B cell (primary cell): ENCODE results near the gene TBX15. TPM values are rescaled to one million over a fixed set of nuclear protein-coding genes. Genes with fewer than 3 reads are reported as not detected.

ENCODE experiments used
- ATAC-seq: fragments of 200-7000 bp; cut with Tn5 transposase; one replicate; pipeline ENCODE4 v1.10.0; 2021; ENCODE audit warnings: low read depth, mild to moderate bottlenecking, moderate number of reproducible peaks, moderate library complexity
- CTCF ChIA-PET: fragments of 350-600 bp; sonication (Branson Sonifier 250); formaldehyde crosslinking; loops from one replicate; lab custom pipeline; 2021; ENCODE audit warnings: antibody characterized with exemption, inconsistent platforms; lab: Charles Lee
- POLR2A ChIA-PET: fragments of 350-600 bp; sonication (Branson Sonifier 250); formaldehyde crosslinking; loops from one replicate; lab custom pipeline; 2021; ENCODE audit warnings: antibody characterized with exemption; lab: Charles Lee
- DNase-seq: peaks from one replicate; pipeline ENCODE4 v3.0.0; 2013
- H2AFZ ChIP-seq: 2 replicates; pipeline ENCODE4 v1.6.1; 2012; ENCODE audit warnings: mild to moderate bottlenecking, low read depth, low read length; ENCODE audit not compliant: insufficient read depth, poor library complexity, severe bottlenecking
- H3K27ac ChIP-seq, 2 donors: 1 replicate in 1 of 2; 2 replicates in 1 of 2; pipeline ENCODE4 v1.5.1; 2012 to 2013; ENCODE audit warnings: low read length in 2 of 2, mild to moderate bottlenecking in 2 of 2, moderate library complexity in 1 of 2
- H3K27me3 ChIP-seq, 4 experiments: fragments of 200-600 bp in 1 of 4; sonication (generic) in 1 of 4; replicated peaks in 1 of 4; 1 replicate in 2 of 4; 2 replicates in 2 of 4; pipeline versions ENCODE4 v1.6.1 to v1.7.0; 2013 to 2016; ENCODE audit warnings: low read length in 3 of 4, mild to moderate bottlenecking in 2 of 4, mixed read lengths in 1 of 4, moderate library complexity in 1 of 4; ENCODE audit not compliant: insufficient read depth in 4 of 4, control insufficient read depth in 3 of 4; ENCODE audit errors: control extremely low read depth in 1 of 4
- H3K36me3 ChIP-seq, 2 experiments: replicated peaks in 1 of 2; 1 replicate in 1 of 2; 2 replicates in 1 of 2; pipeline versions ENCODE4 v1.6.1 to v1.7.1; 2013; ENCODE audit warnings: low read length in 1 of 2; ENCODE audit not compliant: insufficient read depth in 2 of 2, control insufficient read depth in 1 of 2; ENCODE audit errors: control extremely low read depth in 1 of 2, extremely low read depth in 1 of 2
- H3K4me1 ChIP-seq, 2 donors: fragments of 200-600 bp in 1 of 2; sonication (generic) in 1 of 2; 1 replicate in 1 of 2; 2 replicates in 1 of 2; pipeline versions ENCODE4 v1.5.1 to v1.6.1; 2013 to 2017; ENCODE audit warnings: low read length in 2 of 2; ENCODE audit not compliant: control insufficient read depth in 2 of 2, insufficient read depth in 2 of 2
- H3K4me2 ChIP-seq: replicated peaks from 2 replicates; pipeline ENCODE3; 2012; ENCODE audit warnings: mild to moderate bottlenecking, low read depth, low read length; ENCODE audit not compliant: poor library complexity, severe bottlenecking
- H3K4me3 ChIP-seq, 5 experiments: fragments of 200-600 bp in 1 of 5; sonication (generic) in 1 of 5; 1 replicate in 3 of 5; 2 replicates in 2 of 5; pipeline versions ENCODE4 v1.5.1 to v1.7.0; 2011 to 2016; ENCODE audit warnings: low read length in 4 of 5, mild to moderate bottlenecking in 4 of 5, low read depth in 2 of 5, control low read depth in 1 of 5, moderate library complexity in 1 of 5; ENCODE audit not compliant: insufficient read depth in 1 of 5; ENCODE audit errors: control extremely low read depth in 1 of 5, extremely low read depth in 1 of 5
- H3K79me2 ChIP-seq: fragments of 200-600 bp; sonication (generic); one replicate; pipeline ENCODE4 v1.6.0; 2016; ENCODE audit warnings: low read length; ENCODE audit not compliant: control insufficient read depth, insufficient read depth
- H3K9ac ChIP-seq: fragments of 200-600 bp; sonication (generic); 2 replicates; pipeline ENCODE4 v1.6.1; 2017; ENCODE audit warnings: mild to moderate bottlenecking, low read length, moderate library complexity
- H3K9me3 ChIP-seq, 3 donors: one replicate each; pipeline versions ENCODE4 v1.6.1 to v1.7.1; 2013; ENCODE audit warnings: low read length in 2 of 3; ENCODE audit not compliant: control insufficient read depth in 2 of 3, insufficient read depth in 1 of 3; ENCODE audit errors: control extremely low read depth in 1 of 3
- H4K20me1 ChIP-seq: 2 replicates; pipeline ENCODE4 v1.6.0; 2012; ENCODE audit warnings: mild to moderate bottlenecking, low read length; ENCODE audit not compliant: insufficient read depth, control insufficient read depth, poor library complexity, severe bottlenecking
- H3K27ac Mint-ChIP-seq: one replicate; pipeline ENCODE4 v1.8.0; 2021; ENCODE audit warnings: mixed read lengths
- H3K27me3 Mint-ChIP-seq: one replicate; pipeline ENCODE4 v1.8.0; 2021; ENCODE audit warnings: mixed read lengths
- H3K4me1 Mint-ChIP-seq: one replicate; pipeline ENCODE4 v1.8.0; 2021; ENCODE audit warnings: mixed read lengths
- H3K4me3 Mint-ChIP-seq: one replicate; pipeline ENCODE4 v1.8.0; 2021; ENCODE audit warnings: mixed read lengths
- H3K9me3 Mint-ChIP-seq: one replicate; pipeline ENCODE4 v1.8.0; 2022; ENCODE audit warnings: mixed read lengths; ENCODE audit not compliant: insufficient read depth
- EZH2 ChIP-seq: IDR thresholded peaks from 2 replicates; pipeline ENCODE4 v1.6.1; 2012; ENCODE audit warnings: borderline replicate concordance, low read depth, mild to moderate bottlenecking, moderate library complexity, low read length; ENCODE audit not compliant: insufficient read depth, poor library complexity, severe bottlenecking
- WGBS: methylation state at CpG from one replicate; pipeline ENCODE4 v1.1.5; 2013; ENCODE audit warnings: missing lambda C conversion rate; ENCODE audit not compliant: insufficient coverage; 5-methylcytosine and 5-hydroxymethylcytosine counted together
- intact Hi-C: fragments of 100-400 bp; cut with micrococcal nuclease; formaldehyde crosslinking; loops from one replicate; pipeline ENCODE4 v1.10.0; 2022
- polyA plus RNA-seq: library from polyadenylated mRNA; depleted of rRNA; stranded (reverse); fragments of >200 nt; gene quantifications from 2 replicates; pipeline ENCODE4 v1.2.3, GENCODE V29; 2012
- total RNA-seq, 2 donors: library from RNA; stranded (reverse); fragments of 120-200 nt in 1 of 2; gene quantifications; 1 replicate in 1 of 2; 2 replicates in 1 of 2; pipeline versions ENCODE4 v1.2.3 to v1.2.4, GENCODE V29; 2013 to 2022
- TF ChIP-seq, protein P1 (sequence below): fragments of 200-600 bp; IDR thresholded peaks from one replicate; pipeline ENCODE4 v1.8.0; 2022; ENCODE audit warnings: antibody characterized with exemption, mild to moderate bottlenecking

Gene TBX15
- total and polyA plus RNA-seq, 2 donors (not counting 1 experiment from before 2014, with no cell fraction given), result 0.03 to 0.15 TPM

GRCh38 chr1:118949315-118949714 lies 38.8 kb downstream of the TBX15 start:
- no peak for DNase-seq
- no peak for TF ChIP-seq EZH2
- TF ChIP-seq, protein P1, sequence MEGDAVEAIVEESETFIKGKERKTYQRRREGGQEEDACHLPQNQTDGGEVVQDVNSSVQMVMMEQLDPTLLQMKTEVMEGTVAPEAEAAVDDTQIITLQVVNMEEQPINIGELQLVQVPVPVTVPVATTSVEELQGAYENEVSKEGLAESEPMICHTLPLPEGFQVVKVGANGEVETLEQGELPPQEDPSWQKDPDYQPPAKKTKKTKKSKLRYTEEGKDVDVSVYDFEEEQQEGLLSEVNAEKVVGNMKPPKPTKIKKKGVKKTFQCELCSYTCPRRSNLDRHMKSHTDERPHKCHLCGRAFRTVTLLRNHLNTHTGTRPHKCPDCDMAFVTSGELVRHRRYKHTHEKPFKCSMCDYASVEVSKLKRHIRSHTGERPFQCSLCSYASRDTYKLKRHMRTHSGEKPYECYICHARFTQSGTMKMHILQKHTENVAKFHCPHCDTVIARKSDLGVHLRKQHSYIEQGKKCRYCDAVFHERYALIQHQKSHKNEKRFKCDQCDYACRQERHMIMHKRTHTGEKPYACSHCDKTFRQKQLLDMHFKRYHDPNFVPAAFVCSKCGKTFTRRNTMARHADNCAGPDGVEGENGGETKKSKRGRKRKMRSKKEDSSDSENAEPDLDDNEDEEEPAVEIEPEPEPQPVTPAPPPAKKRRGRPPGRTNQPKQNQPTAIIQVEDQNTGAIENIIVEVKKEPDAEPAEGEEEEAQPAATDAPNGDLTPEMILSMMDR, result no peak

DNA sequence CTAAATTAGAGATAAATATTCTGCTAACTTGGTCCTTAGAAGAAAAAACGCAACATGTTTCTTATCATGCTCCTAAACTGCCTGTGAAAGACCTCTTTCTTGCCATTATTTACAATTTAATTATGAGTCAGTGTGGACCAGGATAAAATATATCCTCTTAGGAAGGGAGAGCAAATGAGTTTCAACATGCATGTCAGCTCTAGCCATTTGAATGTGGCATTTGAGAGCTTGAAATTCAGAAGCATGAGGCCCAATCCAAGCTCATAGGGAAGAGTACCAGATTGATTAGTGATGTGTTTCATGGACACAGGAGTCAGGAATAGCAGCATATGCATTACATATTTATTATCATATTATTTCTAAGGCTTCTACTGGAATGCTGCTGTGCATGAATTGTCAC lies 39.3 kb downstream of the TBX15 start:
- CTCF ChIA-PET, result no interaction called here
- ATAC-seq, result no peak
- DNase-seq, result no peak
- no peaks in the 10 kb centered on the region for H3K79me2 ChIP-seq
- no peak overlapping the region for H2AFZ ChIP-seq
- no peak overlapping the region for H3K27ac ChIP-seq
- no peaks in the 10 kb centered on the region for H3K36me3 ChIP-seq
- no CpG with 5 or more reads among the region's 1 CpG for WGBS
- intact Hi-C loops, result no loop called here
- Mint-ChIP-seq H3K4me1 (no peaks in the 10 kb centered on the region), H3K9me3 (no peaks in the 10 kb centered on the region), H3K27me3 (peaks cover 7% of the 10 kb centered on the region), H3K27ac (no peak overlapping the region), H3K4me3 (no peak overlapping the region)
- POLR2A ChIA-PET, result no interaction called here
- TF ChIP-seq, protein P1, result no peak
- no peak for TF ChIP-seq EZH2
- H3K4me1 ChIP-seq, result no peaks in the 10 kb centered on the region
- peaks cover 0 to 4% (median 0%) of the 10 kb centered on the region in 3 donors for H3K9me3 ChIP-seq
- H4K20me1 ChIP-seq, result no peaks in the 10 kb centered on the region
- no peak overlapping the region for H3K4me2 ChIP-seq
- H3K9ac ChIP-seq, result no peak overlapping the region
- peaks cover 0 to 3% (median 0%) of the 10 kb centered on the region in 4 experiments for H3K27me3 ChIP-seq
- no peak overlapping the region for H3K4me3 ChIP-seq

More at GRCh38 chr1:118949315-118949714, 38.8 kb downstream of the TBX15 start:
- Mint-ChIP-seq H3K27ac (no peak overlapping the region), H3K4me1 (no peaks in the 10 kb centered on the region), H3K9me3 (no peaks in the 10 kb centered on the region), H3K4me3 (no peak overlapping the region), H3K27me3 (peaks cover 7% of the 10 kb centered on the region)
- ATAC-seq, result no peak
- H3K27ac ChIP-seq, result no peak overlapping the region
- H3K9me3 ChIP-seq, result peaks cover 0 to 4% (median 0%) of the 10 kb centered on the region in 3 donors
- H3K4me3 ChIP-seq, result no peak overlapping the region
- H4K20me1 ChIP-seq, result no peaks in the 10 kb centered on the region
- no peaks in the 10 kb centered on the region for H3K79me2 ChIP-seq
- H2AFZ ChIP-seq, result no peak overlapping the region
- H3K9ac ChIP-seq, result no peak overlapping the region
- intact Hi-C loops, result no loop called here
- peaks cover 0 to 3% (median 0%) of the 10 kb centered on the region in 4 experiments for H3K27me3 ChIP-seq
- H3K36me3 ChIP-seq, result no peaks in the 10 kb centered on the region
- ChIA-PET POLR2A (no interaction called here), CTCF (no interaction called here)
- H3K4me1 ChIP-seq, result no peaks in the 10 kb centered on the region
- H3K4me2 ChIP-seq, result no peak overlapping the region
- 100% methylated on average over 1 of the region's 2 CpGs for WGBS
